Esophagus muscularis mucosa (tissue), 4 donors: ENCODE measurements around the gene SOX5. TPM values are rescaled to one million over a fixed set of nuclear protein-coding genes. Genes with fewer than 3 reads are reported as not detected.
A peak's percentile ranks its signal among the peaks of the same experiment; 100 is the strongest.

Source experiments
- DNase-seq: peaks from one replicate; pipeline ENCODE4 v3.0.0-alpha.2; 2017; ENCODE audit errors: extremely low spot score
- H3K27ac ChIP-seq, 4 donors: fragments of 200-600 bp; sonication (generic); replicated peaks in 1 of 4; 1 replicate in 3 of 4; 2 replicates in 1 of 4; pipeline ENCODE4 v1.5.1; 2016 to 2019; ENCODE audit warnings: mild to moderate bottlenecking in 1 of 4
- H3K27me3 ChIP-seq, 4 donors: fragments of 200-600 bp; sonication (generic); one replicate each; pipeline versions ENCODE4 v1.5.1 to v1.6.0; 2016 to 2019
- H3K36me3 ChIP-seq, 4 donors: fragments of 200-600 bp; sonication (generic); one replicate each; pipeline ENCODE4 v1.5.1; 2016 to 2019
- H3K4me1 ChIP-seq, 4 donors: fragments of 200-600 bp; sonication (generic); one replicate each; pipeline ENCODE4 v1.5.1; 2016 to 2019
- H3K4me3 ChIP-seq, 4 donors: fragments of 200-600 bp; sonication (generic); 1 replicate in 2 of 4; 2 replicates in 2 of 4; pipeline ENCODE4 v1.5.1; 2016 to 2019; ENCODE audit warnings: mild to moderate bottlenecking in 4 of 4, moderate library complexity in 1 of 4
- H3K9me3 ChIP-seq, 4 donors: fragments of 200-600 bp; sonication (generic); 1 replicate in 3 of 4; 2 replicates in 1 of 4; pipeline ENCODE4 v1.5.1; 2016 to 2019
- EP300 ChIP-seq: sonication (generic); formaldehyde crosslinking; IDR thresholded peaks from one replicate; pipeline ENCODE4 v1.6.1; 2017; ENCODE audit warnings: antibody characterized with exemption
- POLR2A ChIP-seq: fragments of 450-650 bp; IDR thresholded peaks from one replicate; pipeline ENCODE4 v1.6.1; 2017; ENCODE audit warnings: antibody characterized with exemption, moderate library complexity, mild to moderate bottlenecking, low read depth
- POLR2AphosphoS5 ChIP-seq, 2 donors: sonication (generic); formaldehyde crosslinking; IDR thresholded peaks; one replicate each; pipeline ENCODE4 v1.6.1; 2017; ENCODE audit warnings: antibody characterized with exemption in 2 of 2
- WGBS: methylation state at CpG from one replicate; pipeline ENCODE4 v1.1.5; 2018; 5-methylcytosine and 5-hydroxymethylcytosine counted together
- intact Hi-C: fragments of 100-400 bp; cut with DNase I; formaldehyde crosslinking; loops from one replicate; pipeline ENCODE4 v1.15.1; 2023
- total RNA-seq, 4 donors: library from RNA; depleted of rRNA; stranded (reverse); fragments of >200 nt; gene quantifications; one replicate each; pipeline versions ENCODE4 v1.1.0 to v1.2.1, GENCODE V29; 2016
- TF ChIP-seq, protein P1 (sequence below), 3 experiments: fragments of 200-600 bp in 2 of 3; fragments of 450-650 bp in 1 of 3; sonication (generic) in 2 of 3; IDR thresholded peaks; one replicate each; pipeline ENCODE4 v1.5.1; 2017 to 2019; ENCODE audit warnings: antibody characterized with exemption in 3 of 3, mild to moderate bottlenecking in 2 of 3, moderate library complexity in 1 of 3

The SOX5 gene
- total RNA-seq: 10 to 100 TPM in 1 of 4 donors, 1 to 10 TPM in 3; 7.1 to 11.6 (median 8.8) TPM

DNA sequence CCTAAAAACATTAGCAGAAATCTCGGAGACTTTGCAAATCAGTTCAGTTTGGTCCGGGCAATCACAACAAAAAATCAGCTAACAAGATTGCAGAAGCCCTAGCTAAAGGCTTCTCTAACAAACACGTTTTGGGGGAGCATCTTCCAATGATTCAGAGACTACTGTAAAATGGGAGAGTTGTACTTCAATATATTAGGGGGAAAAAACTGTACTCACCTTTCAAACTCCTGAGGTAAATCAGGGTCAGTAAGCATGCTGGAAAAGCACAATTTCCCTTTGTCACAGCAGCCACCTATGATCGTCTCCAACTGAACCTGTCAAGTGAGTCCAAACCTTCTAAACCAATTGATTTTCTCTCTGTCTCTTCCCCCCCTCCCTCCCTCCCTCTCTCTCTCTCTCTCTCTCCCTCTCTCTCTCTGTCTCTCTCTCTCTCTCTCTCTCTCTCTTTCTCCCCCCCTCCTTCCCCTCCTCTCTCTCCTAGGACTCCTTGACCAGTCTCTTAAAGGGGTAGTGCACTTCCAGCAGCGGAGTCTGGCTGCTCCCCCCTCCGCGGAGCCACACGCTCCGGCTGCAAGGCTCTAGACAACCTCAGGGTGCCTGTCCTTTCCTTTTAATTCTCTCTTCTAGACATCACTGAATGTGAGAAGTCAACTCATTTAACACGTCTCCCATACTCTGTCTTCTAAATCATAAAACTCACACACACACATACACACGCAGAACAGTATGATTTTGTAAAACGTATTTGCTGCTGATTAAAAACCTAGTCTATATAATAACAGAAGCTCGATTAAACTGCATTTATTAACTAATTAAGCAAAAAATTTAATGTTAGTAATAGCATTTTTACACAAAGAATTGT is at the start of gene SOX5:
SOX5 (minus strand) TSS at position 323 of the 862 bp plus-strand sequence; CDS start at position 254, 69 bp downstream.
- Histone ChIP-seq H3K27me3 (peaks cover 0 to 41% (median 10%) of the 10 kb centered on the region in 4 donors), H3K36me3 (no peaks in the 10 kb centered on the region), H3K9me3 (no peaks in the 10 kb centered on the region), H3K27ac (no peak within 1 kb of the TSS), H3K4me3 (peak within 1 kb of the TSS; percentile 44 to 58 (median 46)), H3K4me1 (peaks cover 0 to 27% (median 23%) of the 10 kb centered on the region in 4 donors)
- WGBS: 3% methylated on average over 13 of the region's 13 CpGs
- TF ChIP-seq POLR2AphosphoS5 (IDR thresholded peaks at IDR 0.05) (no peak), POLR2A (no peak), EP300 (no peak)
- TF ChIP-seq, protein P1, sequence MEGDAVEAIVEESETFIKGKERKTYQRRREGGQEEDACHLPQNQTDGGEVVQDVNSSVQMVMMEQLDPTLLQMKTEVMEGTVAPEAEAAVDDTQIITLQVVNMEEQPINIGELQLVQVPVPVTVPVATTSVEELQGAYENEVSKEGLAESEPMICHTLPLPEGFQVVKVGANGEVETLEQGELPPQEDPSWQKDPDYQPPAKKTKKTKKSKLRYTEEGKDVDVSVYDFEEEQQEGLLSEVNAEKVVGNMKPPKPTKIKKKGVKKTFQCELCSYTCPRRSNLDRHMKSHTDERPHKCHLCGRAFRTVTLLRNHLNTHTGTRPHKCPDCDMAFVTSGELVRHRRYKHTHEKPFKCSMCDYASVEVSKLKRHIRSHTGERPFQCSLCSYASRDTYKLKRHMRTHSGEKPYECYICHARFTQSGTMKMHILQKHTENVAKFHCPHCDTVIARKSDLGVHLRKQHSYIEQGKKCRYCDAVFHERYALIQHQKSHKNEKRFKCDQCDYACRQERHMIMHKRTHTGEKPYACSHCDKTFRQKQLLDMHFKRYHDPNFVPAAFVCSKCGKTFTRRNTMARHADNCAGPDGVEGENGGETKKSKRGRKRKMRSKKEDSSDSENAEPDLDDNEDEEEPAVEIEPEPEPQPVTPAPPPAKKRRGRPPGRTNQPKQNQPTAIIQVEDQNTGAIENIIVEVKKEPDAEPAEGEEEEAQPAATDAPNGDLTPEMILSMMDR (IDR thresholded peaks at IDR 0.05): no peak
- intact Hi-C loops: no loop called here
- no peak for DNase-seq

DNA sequence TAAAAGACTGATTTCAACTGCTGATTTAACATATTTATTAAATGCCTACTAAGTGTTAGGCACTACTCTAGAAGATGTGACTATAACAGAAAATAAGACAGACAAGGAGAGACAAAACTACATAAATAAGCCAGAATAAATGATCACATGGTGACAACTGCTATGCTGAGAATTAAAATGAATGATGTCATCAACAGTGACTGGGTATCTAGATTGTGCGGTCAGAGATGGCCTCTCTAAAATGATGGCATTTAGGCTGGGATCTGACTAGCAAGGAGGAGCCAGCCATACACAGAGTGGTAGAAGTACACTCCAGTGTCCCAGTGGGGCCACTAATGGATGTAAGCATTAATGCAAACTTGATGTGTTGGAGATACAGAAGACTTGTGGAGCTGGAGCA is 37.6 kb upstream of the SOX5 start:
- Histone ChIP-seq H3K4me3 (no peak overlapping the region), H3K4me1 (no peaks in the 10 kb centered on the region), H3K27ac (no peak overlapping the region), H3K9me3 (no peaks in the 10 kb centered on the region), H3K36me3 (no peaks in the 10 kb centered on the region), H3K27me3 (no peaks in the 10 kb centered on the region)
- 100% methylated on average over 1 of the region's 1 CpG for WGBS
- no peak for DNase-seq
- intact Hi-C loops: no loop called here
- no peak for TF ChIP-seq POLR2AphosphoS5 (IDR thresholded peaks at IDR 0.05)
- TF ChIP-seq POLR2A: no peak
- no peak for TF ChIP-seq EP300
- TF ChIP-seq, protein P1 (IDR thresholded peaks at IDR 0.05): no peak

DNA sequence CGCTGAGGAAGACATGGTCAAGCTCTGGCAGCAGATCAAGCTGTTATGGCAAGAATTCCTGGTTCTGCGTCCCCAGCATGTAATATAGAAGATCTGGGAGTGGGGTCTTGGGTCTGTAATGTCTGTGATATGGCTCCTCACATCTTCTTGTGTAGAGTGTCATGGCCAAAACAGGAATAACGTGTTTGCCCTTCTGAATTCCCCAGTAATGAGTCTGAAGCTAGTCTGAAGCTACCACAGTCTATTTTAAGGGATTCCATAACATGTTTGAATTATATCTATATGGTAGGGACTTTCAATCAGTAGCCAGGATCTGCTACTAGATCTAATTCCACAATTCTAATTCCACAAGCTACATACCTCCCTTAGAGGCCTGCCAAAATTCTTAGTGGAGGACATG is 31.4 kb upstream of the SOX5 start:
- TF ChIP-seq EP300 (no peak), POLR2AphosphoS5 (IDR thresholded peaks at IDR 0.05) (no peak), POLR2A (no peak)
- TF ChIP-seq, protein P1 (IDR thresholded peaks at IDR 0.05): no peak
- H3K27me3 ChIP-seq: no peaks in the 10 kb centered on the region
- H3K4me3 ChIP-seq: no peak overlapping the region
- H3K4me1 ChIP-seq: no peaks in the 10 kb centered on the region
- no peaks in the 10 kb centered on the region for H3K9me3 ChIP-seq
- H3K27ac ChIP-seq: no peak overlapping the region
- no peaks in the 10 kb centered on the region for H3K36me3 ChIP-seq
- no peak for DNase-seq
- intact Hi-C loops: no loop called here
- 82% methylated on average over 3 of the region's 3 CpGs for WGBS

DNA sequence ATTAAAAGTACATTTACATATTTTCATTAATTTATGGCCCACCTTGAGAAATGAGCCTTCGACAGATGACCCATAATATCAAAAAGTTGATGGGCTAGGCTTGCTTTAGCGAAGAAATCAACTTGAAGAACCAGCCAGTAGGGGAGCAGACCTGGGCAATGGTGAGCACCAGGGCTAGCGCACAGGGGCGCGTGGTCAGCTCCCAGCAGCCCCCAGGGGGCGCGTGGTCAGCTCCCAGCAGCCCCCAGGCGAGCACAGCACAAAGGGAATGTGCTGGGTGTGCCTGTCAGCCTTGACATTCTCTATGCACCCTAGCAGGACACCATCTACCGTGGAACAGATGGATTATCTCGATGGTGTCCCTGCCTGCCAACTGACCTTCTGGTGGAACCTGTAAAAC is 15.3 kb upstream of the SOX5 start:
- 79% methylated on average over 10 of the region's 10 CpGs for WGBS
- H3K4me3 ChIP-seq: no peak overlapping the region

More for the DNA sequence above, 15.3 kb upstream of the SOX5 start:
- TF ChIP-seq POLR2A (no peak), EP300 (no peak), POLR2AphosphoS5 (IDR thresholded peaks at IDR 0.05) (no peak)
- TF ChIP-seq, protein P1 (IDR thresholded peaks at IDR 0.05): no peak
- no peaks in the 10 kb centered on the region for H3K9me3 ChIP-seq
- H3K36me3 ChIP-seq: no peaks in the 10 kb centered on the region
- DNase-seq: no peak
- no peaks in the 10 kb centered on the region for H3K4me1 ChIP-seq
- no peaks in the 10 kb centered on the region for H3K27me3 ChIP-seq
- intact Hi-C loops: no loop called here
- H3K27ac ChIP-seq: no peak overlapping the region
